GM08714 (cell line): ENCODE measurements around the gene ZNF225.
"Not testable (repeated sequence)": the region's sequence is repeated elsewhere in the genome, so short reads cannot be mapped to it uniquely, and the experiment has no call there.

Experiments used
- H3K4me3 ChIP-seq: fragments of 200-500 bp; sonication (Bioruptor generic); 2 replicates; pipeline ENCODE4 v1.5.1; 2014; ENCODE audit warnings: mild to moderate bottlenecking, low read length, inconsistent platforms
- ZNF274 ChIP-seq: IDR thresholded peaks from 2 replicates; pipeline ENCODE4 v1.6.1; 2012; ENCODE audit warnings: mild to moderate bottlenecking, low read depth, low read length

Gene ZNF225

GRCh38 chr19:44131955-44132354 is 18.8 kb downstream of the ZNF225 start:
- no peak for TF ChIP-seq ZNF274

DNA sequence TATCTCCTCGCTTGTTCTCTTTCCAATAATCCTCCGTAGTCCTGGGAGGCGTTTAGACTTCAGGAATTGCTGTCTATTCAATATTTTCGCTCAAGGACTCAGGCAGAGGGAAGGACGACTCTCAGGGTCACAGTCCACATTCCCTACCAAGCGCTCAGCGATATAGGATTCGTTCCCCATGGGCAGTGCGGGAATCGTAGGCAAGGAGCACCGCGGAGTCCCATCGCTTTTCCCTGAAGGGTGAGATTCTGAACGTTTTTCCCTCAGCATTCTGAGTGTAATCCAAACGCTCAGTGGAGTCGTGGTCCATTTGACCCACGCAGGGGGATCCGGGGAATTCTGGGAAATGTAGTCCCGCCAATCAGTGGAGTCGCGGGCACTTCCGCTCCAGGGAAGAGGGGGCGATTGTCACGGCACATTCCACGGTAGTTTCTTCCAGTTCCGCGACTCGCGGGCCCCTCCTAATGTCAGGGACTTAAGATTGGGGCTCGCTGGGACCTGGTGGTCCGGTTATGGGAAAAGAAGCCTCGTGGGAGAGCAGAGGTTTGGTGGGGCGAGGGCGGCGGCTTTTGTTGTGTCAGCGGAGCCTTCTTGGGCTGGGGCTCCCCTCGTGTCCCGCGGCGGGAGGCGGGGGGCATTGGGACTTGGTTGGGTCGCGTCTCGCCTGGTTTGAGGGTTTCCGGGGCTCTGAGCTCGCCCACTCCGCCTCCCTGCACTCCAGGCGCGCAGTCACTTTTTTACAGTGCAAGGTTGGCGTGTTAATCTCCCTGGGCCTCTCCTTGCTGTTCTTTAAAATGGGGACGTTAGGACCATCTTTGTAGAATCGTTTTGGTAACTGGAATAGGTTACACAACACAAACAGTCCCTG is 28.2 kb downstream of the ZNF225 start, which contains the start of gene ZNF234:
ZNF234 (plus strand) TSS at position 364 of the 868 bp plus-strand sequence. CDS start 3,079 bp downstream, outside the sequence.
- peak within 1 kb of the TSS; percentile 74 for H3K4me3 ChIP-seq
- TF ChIP-seq ZNF274 = no peak

More at GRCh38 chr19:44131955-44132354, 18.8 kb downstream of the ZNF225 start:
- no peak overlapping the region for H3K4me3 ChIP-seq

DNA sequence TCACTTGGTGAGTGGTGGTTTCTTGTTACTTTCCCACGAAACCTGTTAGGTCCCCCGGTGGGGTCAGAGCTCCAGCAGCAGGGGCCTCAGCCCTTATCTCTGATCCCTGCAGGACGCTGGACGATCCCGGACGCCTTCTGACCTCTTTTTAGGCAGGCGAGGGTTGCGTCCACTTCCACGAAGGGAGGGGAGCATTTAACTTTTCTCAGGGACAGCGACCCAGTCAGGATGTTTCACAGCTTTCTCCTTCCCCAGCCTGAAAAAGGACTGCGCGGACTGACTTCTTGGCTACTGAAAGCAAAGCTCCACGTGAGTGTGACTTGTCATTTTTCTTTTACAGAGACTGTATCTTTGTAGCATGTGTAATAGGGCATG is 28.8 kb downstream of the ZNF225 start:
- peak overlapping the region; percentile 74 for H3K4me3 ChIP-seq
- TF ChIP-seq ZNF274 = no peak

DNA sequence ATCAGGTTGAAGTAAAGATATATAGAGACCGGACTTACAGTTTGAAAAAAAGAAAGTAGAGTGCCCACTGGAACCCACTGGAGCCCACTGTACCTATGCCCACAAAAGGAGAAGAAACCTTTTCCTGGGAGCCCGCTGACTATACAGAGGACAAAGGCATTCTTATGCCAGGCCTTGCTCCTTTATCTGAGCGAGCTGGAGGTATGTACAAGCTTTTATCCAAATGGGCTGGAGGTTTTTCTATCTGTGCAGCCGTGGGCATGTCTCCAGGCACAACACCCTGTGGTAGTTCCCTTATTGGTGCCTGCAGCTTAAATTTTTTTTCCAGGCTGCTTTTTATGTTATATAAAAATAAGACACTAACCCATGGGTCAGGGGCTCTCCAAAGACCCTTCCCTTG is 36.6 kb downstream of the ZNF225 start:
- TF ChIP-seq ZNF274 = no peak
- H3K4me3 ChIP-seq = no peak overlapping the region

DNA sequence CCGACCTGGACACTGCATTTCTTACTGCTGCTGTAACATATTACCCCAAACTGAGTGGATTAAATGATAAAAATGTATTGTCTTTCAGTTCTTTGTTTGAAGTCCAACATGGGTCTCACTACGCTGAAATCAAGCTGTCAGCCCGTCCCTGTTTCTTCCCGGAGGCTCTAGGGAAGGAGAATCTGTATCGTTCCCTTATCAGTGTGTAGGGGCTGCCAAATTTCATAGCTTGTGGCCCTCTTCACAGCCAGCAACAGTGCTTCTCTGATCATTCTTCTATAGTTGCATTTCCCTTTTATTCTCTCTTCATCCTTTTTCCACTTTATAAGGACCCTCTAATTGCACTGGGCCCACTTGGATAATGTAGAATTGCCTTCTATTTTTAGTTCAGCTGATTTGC is 38.3 kb downstream of the ZNF225 start:
- no peak overlapping the region for H3K4me3 ChIP-seq
- TF ChIP-seq ZNF274 = no peak

- H3K4me3 ChIP-seq = no peak overlapping the region
- no peak for TF ChIP-seq ZNF274
These were observed 43.3 kb downstream of the ZNF225 start for GRCh38 chr19:44156475-44156874.

- no peak overlapping the region; the same call in 1 of the 2 replicates for H3K4me3 ChIP-seq
- TF ChIP-seq ZNF274 = no peak
These were observed 50.6 kb downstream of the ZNF225 start for GRCh38 chr19:44163789-44164188.

DNA sequence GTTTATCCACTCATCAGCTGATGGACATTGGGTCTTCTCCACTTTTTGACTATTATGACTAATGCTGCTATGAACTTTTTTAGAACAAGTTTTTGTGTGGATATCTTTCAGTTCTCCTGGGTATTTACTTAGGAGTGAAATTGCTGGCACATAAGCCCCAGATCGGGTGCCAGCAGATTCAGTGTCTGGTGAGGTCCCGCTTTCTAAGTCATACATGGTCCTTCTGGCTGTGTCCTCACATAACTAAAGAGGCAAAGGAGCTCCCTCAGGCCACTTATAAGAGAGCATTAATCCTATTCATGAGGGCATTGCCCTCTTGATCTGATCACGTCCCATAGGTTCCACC is 51.1 kb downstream of the ZNF225 start:
- no peak for TF ChIP-seq ZNF274
- H3K4me3 ChIP-seq = peak overlapping the region; percentile 96

DNA sequence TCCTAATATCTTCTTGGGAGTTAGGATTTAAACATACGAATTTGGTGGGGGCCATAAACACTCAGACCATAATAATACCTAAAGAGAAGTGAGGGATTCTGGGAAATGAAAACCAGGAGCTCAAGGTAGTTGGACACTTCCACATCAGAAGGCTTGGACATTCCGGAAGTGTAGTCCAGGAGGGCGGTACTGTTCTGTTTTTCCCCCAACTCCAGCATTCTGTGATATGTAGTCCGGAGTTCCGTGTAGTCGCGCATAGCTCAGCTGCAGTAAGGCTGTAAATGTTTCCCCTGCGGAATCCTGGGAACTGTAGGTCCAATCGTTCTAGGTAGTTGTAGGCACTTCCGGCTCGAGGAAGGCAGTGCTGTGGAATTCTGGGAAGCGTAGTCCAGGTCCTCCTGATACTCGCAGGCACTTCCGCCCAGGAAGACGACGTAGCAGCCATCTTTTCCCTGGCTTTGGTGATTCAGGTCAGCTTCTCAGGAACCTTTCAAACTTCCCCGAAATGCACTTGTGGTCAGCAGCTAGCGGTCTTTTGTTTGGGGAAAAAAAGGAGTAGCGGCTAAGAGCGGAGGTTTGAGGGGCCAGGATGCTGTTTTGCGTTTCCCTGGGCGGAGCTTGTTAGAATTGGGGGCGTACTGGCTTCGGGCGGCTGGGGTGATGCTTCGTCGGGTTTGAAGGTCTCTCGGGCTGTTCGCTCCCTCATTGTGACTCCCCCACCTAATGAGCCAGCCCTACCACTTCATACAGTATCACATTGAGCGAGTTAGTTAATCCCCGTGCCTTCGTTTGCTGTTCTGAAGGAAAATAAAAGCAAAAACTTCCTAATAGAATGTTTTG is 51.7 kb downstream of the ZNF225 start, which contains the start of gene ZNF226:
ZNF226 (plus strand) TSS at position 428 of the 840 bp plus-strand sequence. CDS start 4,981 bp downstream, outside the sequence.
- peak within 1 kb of the TSS; percentile 96 for H3K4me3 ChIP-seq
- TF ChIP-seq ZNF274 = no peak

DNA sequence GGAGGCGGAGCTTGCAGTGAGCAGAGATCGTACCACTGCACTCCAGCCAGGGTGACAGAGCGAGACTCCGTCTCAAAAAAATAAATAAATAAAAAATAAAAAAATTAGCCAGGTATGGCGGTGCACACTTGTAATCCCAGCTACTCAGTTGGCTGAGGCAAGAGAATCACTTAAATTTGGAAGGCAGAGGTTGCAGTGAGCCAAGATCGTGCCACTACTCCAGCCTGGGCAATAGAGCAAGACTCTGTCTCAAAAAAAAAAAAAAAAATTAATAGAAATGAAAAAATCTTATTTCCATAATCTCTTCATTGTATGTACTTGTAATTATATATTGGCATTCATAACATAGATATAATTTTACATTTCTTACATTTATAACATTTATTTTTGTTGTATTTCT is 57.5 kb downstream of the ZNF225 start:
- not testable (repeated sequence) for H3K4me3 ChIP-seq

DNA sequence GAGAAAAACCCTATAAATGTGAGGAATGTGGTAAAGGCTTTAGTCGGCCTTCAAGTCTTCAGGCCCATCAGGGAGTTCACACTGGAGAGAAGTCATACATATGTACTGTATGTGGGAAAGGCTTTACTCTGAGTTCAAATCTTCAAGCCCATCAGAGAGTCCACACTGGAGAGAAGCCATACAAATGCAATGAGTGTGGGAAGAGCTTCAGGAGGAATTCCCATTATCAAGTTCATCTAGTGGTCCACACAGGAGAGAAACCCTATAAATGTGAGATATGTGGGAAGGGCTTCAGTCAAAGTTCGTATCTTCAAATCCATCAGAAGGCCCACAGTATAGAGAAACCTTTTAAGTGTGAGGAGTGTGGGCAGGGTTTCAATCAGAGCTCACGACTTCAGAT is 63.4 kb downstream of the ZNF225 start:
- TF ChIP-seq ZNF274 = no peak
- no peak overlapping the region for H3K4me3 ChIP-seq

DNA sequence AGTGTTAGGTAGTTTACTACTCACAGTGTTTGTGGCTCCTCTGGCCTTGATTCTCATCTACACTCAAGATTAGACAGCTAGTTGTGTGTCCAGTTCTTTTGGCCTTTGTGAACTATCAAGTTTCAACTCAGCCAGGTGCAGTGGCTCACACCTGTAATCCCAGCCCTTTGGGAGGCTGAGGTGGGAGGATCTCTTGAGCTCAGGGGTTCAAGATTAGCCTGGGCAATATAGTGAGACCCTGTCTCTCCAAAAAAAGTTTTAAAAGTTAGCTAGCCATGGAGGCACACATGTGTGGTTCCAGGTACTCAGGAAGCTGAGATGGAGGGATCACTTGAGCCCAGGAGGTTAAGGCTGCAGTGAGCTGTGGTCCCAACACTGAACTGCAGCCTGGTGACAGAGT is 67.8 kb downstream of the ZNF225 start:
- no peak for TF ChIP-seq ZNF274
- H3K4me3 ChIP-seq = no peak overlapping the region

GRCh38 chr19:44182145-44182544 is 68.9 kb downstream of the ZNF225 start:
- H3K4me3 ChIP-seq = no peak overlapping the region
- no peak for TF ChIP-seq ZNF274
